ENCODE data around the gene CD19.

Gene CD19

DNA sequence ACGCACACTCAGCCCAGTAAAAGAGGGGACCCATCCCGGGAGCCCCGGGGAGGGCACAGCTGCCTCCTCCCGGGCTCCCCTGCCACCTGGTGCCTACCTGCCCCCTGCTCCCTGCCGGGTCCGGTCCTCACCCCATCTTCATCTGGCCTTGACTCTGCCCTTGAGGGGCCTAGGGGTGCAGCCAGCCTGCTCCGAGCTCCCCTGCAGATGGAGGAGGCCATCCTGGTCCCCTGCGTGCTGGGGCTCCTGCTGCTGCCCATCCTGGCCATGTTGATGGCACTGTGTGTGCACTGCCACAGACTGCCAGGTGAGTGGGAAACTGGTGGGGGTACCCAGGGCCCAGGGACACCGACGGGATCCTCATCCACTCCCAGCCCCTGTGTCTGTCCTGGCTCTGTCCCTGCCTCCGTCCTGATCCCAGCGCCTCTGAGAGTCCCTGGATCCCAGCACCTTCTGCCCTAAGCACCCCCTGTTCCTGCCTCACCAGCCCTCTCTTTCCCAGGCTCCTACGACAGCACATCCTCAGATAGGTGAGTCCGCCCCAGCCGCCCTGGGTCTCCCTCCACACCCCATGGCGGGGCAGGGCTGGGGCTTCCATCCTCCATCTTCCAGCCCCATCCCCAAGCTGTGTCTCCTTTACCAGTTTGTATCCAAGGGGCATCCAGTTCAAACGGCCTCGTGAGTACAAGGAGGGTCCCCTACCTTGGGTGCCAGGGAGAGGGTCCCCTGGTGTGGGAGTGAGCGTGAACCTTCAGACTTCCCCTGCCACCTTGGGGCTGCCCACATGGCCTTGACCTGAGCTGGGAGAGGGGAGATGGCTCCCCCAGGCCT, 53.7 kb downstream of the CD19 start:
- ChIA-PET CTCF (interaction anchor here (1.7 to 2.4 kb wide), 2 partner anchors 9 to 11 kb away, joined by 8 to 10 read pairs; partner anchors contain the start of gene SPNS1), POLR2A (no interaction called here)
- TF ChIP-seq, protein P1, sequence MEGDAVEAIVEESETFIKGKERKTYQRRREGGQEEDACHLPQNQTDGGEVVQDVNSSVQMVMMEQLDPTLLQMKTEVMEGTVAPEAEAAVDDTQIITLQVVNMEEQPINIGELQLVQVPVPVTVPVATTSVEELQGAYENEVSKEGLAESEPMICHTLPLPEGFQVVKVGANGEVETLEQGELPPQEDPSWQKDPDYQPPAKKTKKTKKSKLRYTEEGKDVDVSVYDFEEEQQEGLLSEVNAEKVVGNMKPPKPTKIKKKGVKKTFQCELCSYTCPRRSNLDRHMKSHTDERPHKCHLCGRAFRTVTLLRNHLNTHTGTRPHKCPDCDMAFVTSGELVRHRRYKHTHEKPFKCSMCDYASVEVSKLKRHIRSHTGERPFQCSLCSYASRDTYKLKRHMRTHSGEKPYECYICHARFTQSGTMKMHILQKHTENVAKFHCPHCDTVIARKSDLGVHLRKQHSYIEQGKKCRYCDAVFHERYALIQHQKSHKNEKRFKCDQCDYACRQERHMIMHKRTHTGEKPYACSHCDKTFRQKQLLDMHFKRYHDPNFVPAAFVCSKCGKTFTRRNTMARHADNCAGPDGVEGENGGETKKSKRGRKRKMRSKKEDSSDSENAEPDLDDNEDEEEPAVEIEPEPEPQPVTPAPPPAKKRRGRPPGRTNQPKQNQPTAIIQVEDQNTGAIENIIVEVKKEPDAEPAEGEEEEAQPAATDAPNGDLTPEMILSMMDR (IDR thresholded peaks at IDR 0.05; ENCODE audit: insufficient read depth, low read length, missing control alignments) = no peak
- DNase-seq (ENCODE audit: low read depth, low spot score) = no peak
- H3K4me3 ChIP-seq (ENCODE audit: low read depth, low read length) = no peak overlapping the region

DNA sequence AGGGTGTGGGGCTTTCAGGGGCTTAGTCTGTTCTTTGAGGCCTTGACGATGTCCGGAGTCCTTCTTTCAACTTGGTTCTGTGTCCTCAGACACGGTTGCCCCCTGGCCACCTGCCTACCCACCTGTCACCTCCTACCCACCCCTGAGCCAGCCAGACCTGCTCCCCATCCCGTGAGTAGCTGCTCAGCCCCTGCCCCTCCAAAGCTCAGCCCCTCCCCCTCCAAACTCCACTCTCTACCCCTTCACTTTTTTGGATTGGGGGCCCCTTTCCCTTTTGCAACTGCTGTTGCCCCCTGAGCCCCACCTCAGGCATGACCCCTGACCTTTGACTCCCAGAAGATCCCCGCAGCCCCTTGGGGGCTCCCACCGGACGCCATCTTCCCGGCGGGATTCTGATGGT, 54.3 kb downstream of the CD19 start:
- POLR2A ChIA-PET = no interaction called here

DNA sequence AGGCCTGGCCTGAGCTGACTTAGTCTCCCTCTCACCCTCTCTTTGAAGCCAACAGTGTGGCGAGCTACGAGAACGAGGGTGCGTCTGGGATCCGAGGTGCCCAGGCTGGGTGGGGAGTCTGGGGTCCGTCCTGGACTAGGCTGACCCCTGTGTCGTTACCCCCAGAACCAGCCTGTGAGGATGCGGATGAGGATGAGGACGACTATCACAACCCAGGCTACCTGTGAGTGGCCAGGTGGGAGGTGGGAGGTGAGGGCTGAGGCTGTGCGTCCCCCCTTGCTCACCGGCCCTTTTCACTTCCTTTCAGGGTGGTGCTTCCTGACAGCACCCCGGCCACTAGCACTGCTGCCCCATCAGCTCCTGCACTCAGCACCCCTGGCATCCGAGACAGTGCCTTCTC, 54.7 kb downstream of the CD19 start:
- CTCF ChIA-PET = interaction anchor here (1.6 to 2.4 kb wide), 3 partner anchors 10 to 13 kb away, joined by 4 to 10 read pairs (median 8); partner anchors contain the start of gene SPNS1
- TF ChIP-seq, protein P1 (IDR thresholded peaks at IDR 0.05; ENCODE audit: insufficient read depth, low read length, missing control alignments) = no peak

More for the DNA sequence above, 54.3 kb downstream of the CD19 start:
- TF ChIP-seq, protein P1 (IDR thresholded peaks at IDR 0.05; ENCODE audit: insufficient read depth, low read length, missing control alignments) = no peak
- CTCF ChIA-PET = interaction anchor here (1.7 to 2.4 kb wide), 2 partner anchors 9 to 12 kb away, joined by 8 to 10 read pairs; partner anchors contain the start of gene SPNS1
- no peak overlapping the region for H3K4me3 ChIP-seq (ENCODE audit: low read depth, low read length)
- no peak for DNase-seq (ENCODE audit: low read depth, low spot score)

DNA sequence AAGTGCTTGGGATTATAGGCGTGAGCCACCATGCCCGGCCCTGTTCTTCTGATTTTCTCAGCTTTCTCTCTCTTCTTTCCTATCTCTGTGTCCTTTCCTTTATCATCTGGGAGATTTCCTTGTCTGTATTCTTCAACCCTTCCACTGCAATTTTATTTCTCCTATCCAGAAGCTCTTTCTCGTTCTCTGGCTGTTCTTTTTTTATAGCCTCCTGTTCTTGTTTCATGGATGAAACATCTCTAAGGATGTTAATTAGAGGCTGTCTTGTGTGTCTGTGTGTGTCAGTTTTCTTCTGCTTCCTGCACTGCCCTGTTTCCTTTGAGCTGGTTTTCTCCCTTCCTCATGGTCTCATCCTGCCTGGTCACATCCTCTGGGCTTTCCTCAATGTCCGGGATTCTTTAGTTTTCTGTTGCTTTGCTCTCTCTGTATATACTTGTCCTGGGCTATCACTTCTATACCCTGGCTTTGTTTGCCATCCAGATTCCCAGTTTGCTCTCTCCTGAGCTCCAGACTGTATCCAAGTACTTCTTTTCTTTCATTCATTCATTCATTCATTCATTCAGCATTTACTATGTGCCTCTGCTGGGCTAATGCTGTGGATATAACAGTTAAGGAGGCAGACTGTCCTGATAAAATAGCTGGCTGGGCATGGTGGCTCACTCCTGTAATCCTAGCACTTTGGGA, 55.5 kb downstream of the CD19 start:
- CTCF ChIA-PET = interaction anchor here (1.6 to 2.4 kb wide), 3 partner anchors 10 to 13 kb away, joined by 4 to 10 read pairs (median 8); partner anchors contain the start of gene SPNS1
- TF ChIP-seq, protein P1 (IDR thresholded peaks at IDR 0.05; ENCODE audit: insufficient read depth, low read length, missing control alignments) = no peak
- H3K4me3 ChIP-seq (ENCODE audit: low read depth, low read length) = no peak overlapping the region
- POLR2A ChIA-PET = interaction anchor here (0.6 to 0.7 kb wide), 2 partner anchors 13 to 823 kb away, joined by 3 read pairs; partner anchors contain the start of gene SPNS1
- no peak for DNase-seq (ENCODE audit: low read depth, low spot score)

More for the DNA sequence above, 54.7 kb downstream of the CD19 start:
- DNase-seq (ENCODE audit: low read depth, low spot score) = no peak
- POLR2A ChIA-PET = interaction anchor here (0.7 kb wide), 1 partner anchor 12 kb away, joined by 3 read pairs; the partner anchor contains the start of gene SPNS1
- no peak overlapping the region for H3K4me3 ChIP-seq (ENCODE audit: low read depth, low read length)
